ENCODE data around the gene WASF2.
A peak's percentile ranks its signal among the peaks of the same experiment; 100 is the strongest.
"Not testable (repeated sequence)": the region's sequence is repeated elsewhere in the genome, so short reads cannot be mapped to it uniquely, and the experiment has no call there.

Gene WASF2

DNA sequence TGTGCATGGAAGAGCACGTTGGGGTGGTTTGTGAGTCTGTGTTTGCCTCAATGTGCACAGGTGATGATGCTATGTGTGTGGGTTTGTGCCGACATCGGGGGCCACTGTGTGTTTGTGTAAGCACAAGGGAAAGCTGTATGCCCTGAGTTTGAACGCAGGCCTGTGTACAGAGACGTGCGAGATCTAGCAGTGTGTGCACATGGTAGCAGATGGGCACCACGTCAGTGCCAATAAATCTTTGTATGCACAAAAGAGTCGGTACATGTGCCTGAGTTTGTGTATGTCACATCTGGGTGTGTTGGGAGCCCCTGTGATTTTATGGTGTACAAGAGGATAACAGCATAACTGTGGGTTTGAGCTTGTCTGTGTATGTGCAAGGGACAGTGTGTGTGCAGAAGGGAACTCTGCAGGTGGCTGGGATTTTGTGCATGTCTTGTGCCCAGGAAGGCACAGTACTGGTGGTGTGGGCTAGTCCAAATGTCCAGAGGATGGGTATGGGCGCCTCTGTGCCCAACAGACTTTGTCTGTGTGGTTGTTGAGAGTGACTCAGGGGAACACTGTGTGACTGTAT, 32.0 kb upstream of the WASF2 start:
- DNase-seq = no peak

DNA sequence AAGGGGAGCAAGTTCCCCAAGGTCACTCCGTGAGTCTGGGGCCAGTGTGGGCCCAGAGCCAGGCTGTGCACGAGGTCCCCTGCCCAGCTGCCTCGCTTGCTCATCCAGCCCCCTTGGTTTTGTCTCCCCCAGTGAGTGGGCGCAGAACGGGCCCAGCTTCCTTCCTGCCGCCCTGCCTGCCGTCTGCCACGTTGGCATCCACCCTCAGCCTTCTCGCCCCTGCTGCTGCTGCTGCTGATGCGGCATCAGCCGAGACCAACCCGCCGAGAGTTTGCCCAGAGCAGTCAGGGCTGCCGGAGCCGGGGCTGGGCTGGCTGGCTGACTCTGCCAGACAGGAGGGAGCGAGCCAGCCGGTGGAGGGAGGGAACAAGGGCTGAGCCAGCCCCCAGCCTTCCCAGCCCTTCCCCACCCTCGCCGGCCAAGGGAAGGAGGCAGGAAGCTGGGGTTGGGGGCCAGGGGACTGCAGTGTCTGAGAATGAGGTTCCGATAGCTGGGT, 31.4 kb upstream of the WASF2 start:
- DNase-seq = no peak

DNA sequence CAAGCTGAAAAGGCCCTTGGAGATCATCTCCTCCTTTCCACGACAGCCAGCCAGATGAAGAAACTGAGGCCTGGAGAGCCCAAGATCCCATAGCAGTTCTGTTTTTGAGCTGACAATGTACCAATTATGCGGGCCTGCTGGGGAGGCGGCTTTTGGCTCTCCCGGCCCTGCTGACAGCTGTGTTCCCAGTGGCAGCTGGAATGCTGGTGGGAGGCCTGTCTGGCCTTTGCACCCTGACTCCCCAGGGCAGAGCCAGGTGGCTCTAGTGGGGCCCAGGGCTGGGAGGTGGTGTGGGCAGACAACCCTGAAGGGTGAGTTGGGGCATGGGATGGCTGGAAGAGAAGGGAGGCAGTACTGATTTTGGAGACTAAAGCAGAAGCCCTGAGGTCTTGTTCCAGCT, 30.7 kb upstream of the WASF2 start:
- no peak for DNase-seq

DNA sequence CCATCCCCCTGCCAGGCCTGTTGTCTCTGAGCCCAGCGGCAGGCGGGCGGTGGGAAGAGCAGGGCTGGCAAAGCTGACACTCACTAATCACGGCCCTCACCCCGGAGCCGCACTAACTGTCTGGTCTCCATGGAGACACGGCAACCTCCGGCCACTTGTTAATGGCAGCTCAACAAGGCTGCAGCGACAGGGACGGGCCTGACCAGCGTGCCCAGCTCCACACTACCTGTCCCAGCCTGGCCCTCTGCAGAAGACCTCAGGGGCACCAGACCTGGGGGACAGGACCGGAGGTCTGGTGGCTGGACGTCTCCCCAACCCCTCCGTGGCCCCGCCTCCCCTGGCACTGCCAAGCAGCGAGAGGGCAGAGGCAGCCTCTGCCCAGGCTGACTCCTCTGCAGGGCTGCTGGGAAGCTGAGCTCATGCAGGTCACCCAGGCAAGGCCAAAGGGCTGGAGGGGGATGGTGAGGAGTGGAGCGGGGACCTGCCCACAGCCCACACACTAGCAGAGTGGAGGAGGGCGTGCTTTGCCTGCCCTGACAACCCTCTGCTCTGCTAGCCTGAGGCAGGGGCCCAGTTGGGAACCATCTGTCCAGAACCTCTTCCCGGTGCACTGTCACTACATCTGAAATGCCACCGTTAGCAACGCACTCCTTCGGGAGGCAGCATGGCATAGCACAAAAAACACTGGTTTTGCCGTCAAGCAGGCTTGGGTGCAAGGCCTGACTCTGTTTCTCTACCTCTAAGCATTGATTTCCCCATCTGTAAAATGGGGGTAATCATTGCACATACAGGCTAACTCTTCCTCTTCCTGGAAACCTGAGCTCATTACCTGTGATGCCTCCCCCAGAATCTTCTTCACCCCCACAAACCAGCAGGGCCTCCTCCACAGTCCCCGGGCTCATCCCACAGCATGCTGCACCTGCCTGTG, 29.6 kb upstream of the WASF2 start:
- peak; percentile 50 for DNase-seq

DNA sequence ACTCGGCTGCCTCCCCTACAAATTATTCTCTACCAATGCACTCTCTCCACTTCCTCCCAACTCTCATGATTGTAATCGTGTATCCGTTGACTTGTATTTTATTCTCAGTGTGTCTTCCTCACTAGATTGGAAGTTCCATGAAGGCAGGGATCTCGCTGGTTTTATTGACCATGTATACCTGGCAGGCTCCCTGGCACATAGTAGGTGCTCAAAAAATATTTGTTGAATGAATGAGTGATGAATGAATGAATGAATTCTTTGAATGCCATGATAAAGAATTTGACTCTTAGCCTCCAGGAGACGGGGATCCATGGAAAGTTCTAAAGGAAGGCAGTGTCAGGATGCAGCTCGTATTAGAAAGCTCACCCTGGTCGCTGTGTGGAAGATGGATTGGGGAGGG, 28.8 kb upstream of the WASF2 start:
- no peak for DNase-seq

DNA sequence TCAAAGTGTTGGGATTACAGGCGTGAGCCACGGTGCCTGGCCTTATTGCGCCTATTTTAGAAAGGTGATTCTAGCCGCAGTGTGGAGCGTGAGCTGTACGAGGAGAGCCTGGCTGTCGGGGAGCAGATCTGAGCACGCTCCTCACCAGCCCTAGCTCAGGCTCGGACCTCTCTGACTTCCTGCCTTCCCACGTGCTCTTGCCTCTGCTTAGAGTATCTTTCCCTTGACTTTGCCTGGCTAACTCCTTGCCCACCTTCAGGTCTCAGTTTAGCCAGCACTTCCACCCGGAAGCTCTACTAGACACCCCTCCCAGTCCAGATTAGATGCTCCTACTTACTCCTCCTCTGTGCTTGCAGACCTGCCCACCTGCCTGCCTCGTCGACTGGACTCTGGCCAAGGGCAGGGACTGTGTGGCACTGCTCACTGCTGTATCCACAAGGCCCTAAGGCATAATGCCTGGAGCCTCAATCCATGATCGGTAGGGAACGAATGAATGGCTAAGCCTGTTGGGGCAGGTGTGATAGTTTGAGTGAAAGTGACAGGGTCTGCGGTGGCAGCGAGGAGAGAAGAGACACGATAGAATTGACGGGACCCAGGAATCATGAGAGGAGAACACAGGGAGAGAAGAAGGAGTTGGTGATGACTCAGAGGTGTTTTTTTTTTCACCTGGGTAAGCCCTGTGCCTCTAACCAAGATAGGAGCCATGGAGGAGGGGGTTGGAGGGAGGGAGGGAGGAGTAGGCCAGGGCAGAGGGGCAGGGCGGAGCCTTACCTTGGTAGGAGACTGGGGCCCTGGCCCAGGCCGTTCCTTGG, 28.1 kb upstream of the WASF2 start:
- no peak for DNase-seq

DNA sequence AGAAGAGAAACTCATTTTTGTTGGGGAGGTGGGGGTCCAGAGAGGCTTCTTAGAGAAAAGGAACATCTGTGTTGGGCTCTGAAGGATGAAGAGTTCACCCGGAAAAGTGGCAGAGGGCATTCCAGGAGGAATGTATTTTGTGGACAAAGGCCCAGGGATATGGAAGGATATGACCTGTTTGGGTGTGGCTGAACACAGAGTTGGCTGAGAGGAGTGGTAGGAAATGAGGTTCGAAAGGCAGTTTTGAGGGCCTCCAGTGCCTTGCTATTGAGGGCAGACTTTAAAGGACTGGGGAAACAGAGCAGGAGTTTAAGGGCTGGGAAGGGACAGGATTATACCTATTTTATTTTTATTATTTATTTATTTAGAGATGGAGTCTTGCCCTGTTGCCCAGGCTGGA, 27.3 kb upstream of the WASF2 start:
- DNase-seq = no peak

DNA sequence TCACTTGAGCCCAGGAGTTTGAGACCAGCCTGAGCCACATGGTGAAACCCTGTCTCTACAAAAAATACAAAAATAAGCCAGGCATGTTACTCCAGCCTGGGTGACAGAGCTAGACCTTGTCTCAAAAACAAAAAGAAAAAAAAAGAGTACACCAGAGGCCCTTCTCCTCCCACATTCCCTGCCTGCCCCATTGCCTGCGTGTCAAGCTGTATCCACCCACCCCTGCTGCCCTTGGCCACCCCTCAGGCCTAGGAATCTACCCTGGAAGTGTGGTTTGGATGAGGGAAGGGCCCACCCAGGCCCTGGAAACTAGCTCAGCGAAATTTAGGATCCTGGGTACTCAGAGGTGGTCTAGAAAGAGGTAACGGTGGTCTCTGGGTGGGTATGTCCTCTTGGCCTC, 25.7 kb upstream of the WASF2 start:
- DNase-seq = no peak

DNA sequence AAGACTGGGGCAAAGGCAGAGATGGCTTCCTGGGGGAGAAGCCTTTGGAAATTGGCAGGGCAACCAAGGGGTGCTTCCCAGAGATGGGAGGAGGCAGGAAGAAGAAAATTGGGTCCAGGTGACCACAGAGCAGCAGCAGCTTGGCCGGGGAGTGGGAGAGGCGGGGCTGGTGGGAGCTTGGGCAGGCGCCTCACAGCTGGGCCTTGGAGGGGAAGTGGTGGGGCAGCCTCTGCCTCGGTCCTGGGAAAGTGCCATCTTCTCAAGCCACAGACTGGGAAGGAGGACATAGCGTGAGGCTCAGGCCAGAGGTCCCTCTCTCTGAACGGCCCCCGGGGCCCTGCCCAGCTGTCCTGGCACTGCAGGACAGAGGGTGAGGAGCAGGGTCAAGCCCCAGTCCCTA, 24.0 kb upstream of the WASF2 start:
- no peak for DNase-seq

DNA sequence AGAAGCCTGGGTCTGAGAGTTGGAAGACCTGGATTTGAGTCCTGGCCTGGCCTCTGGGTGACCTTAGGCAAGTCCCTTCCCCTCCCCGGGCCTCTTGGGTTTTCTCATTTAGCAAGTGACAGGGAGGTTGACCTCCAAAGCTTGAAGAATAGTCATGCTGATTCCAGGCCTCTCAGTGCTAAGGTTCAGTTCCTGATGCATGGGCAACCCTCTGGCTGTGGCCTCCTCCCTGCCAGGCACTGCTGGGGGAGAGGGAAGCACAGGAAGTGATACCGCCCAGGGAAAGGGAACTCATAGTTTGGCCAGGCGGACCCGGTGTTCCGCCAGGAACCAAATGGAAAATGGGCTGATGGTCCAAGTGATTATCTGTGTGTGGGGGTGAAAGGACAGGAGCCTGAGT, 23.6 kb upstream of the WASF2 start:
- DNase-seq = no peak

DNA sequence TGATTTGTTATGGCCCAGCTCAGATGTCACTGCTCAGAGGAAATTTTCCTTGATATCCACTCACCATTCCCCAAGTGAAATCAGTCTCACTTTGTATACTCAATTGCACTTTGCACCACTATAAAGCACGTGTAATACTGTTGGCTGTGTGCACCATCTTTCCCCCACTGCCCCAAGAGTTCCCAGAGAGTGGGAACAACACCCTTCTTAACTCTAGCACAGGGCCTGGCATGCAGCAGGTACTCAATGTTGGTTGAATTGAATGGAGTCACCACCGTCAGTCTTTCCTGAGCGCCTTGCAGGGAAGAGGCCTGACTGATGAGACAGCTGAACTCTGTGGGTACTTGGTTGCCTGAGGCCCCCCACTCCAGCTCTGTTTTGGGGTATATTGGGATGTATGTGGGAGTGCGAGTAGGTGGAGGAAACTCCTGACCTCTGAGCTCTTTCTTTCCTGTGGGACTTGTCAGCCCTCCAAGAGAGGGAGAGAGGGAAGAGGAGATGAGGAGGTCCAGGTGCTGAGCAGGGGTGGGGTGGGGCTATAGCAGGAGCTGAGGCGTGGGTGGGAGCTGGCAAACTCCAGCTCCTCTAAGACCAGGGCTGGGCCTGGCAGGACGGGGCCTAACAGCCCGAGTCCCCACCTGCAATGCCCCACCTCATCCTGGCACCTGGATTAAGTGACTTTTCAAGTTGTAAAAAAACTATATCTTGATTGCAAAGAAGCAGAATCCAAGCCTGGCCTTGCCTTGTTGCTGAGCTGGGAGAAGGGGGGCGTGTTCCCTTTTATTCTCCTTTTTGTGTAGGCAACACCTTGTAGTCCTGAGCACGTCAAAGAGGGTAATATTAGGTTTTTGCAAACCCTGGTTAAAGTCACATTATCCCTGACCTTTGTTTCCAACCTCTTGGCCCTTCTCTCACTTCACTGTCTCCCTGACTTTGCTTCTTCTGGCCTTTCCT, 19.4 kb upstream of the WASF2 start:
- DNase-seq = no peak

DNA sequence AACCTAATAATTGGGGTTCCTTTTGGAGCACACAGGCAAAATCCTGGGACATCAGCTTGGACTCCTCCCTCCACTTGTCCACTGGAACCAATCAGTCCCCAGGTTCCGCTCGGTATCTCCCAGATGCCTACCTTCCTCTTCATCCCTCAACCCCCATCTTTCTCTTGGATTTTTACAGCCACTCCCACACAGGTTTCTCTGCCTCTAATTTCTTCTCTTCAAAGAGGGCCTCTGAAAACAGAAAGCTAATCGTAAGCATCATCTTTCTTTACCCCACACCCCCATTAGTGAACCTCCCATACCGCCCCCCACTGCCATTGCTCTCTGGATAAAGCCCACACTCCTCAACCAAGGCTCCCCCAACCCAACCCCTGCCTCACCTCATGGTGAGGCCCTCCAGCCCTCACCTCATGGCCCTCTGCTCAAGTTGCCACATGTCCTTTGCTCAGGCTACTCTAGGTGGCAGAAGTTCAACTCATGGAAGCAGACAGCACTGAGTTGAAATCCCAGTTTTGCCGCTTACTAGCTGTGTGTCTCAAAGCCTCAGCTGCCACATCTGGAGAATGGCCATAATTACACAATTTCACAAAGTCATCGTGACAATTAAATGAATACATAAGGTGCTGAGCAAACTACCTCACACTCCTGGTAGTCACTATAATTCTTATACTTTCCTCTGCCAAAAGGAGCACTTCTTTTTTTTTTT, 18.1 kb upstream of the WASF2 start:
- DNase-seq = no peak

DNA sequence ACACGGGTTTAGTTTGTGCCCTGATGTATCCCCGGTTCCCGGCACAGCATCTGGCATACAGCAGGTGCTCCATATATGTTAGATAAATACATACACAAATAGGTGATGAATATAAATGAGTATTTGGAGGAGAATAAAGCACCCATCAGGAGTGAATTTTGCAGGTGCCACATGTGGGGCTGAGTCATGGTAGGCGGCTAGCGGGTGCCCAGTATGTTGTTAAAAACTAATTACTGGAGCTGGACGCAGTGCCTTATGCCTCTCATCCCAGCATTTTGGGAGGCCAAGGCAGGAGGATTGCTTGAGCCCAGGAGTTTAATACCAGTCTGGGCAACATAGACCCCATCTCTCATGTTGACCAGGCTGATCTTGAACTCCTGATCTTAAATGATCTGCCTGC, 16.7 kb upstream of the WASF2 start:
- no peak for DNase-seq

DNA sequence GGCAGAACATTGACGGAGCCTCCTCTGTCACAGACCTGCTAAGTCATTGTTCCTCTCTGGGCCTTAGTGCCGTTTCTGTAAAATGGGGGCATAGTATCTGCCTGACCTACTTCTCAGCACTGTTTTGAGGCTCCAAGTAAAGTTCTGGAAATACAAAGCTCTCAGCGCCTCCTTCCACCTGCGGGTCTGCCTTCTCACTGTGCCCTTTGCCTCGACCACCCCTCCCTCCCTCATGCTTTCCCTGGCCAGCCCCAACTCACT, 15.4 kb upstream of the WASF2 start:
- no peak for DNase-seq

DNA sequence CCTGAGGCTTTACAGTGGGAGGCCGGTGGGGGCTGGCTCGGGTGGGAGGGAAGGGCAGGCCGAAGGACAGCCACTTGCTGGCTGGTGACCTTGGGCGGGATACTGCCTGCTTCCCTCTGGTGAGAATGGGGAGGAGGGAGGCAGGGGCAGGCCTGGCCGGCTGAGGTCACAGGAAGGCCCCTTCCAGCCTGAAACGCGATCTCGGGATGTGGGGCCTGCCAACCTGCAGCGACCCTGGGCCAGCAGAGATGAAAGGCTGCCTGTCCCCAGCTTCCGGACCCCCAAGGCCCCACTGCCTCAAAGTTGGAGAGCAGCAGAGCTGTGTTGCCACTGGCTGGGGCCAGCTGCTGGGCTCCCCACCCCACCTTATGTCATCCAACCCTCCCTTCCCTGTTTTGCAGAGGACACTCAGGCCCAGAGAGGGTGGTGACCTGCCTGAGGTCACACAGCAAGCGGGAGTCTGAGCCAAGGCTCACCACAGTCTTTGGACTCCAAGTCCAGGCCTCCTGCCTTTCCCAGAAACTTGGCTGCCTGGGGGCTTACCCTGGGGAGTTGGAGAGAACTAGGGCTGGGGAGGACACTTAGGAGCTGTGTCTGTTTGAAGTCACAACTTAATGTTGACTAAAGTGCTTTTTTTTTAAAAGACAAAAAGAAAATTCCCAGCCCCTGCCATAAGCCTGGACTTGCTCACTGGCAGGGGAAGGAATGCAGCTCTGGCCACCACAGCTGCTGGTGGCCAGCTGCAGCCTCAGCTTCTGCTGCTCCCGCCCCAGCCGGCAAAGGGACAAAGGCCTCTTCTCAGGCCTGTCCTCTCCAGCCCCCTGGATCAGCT, 14.8 kb upstream of the WASF2 start:
- no peak for DNase-seq

DNA sequence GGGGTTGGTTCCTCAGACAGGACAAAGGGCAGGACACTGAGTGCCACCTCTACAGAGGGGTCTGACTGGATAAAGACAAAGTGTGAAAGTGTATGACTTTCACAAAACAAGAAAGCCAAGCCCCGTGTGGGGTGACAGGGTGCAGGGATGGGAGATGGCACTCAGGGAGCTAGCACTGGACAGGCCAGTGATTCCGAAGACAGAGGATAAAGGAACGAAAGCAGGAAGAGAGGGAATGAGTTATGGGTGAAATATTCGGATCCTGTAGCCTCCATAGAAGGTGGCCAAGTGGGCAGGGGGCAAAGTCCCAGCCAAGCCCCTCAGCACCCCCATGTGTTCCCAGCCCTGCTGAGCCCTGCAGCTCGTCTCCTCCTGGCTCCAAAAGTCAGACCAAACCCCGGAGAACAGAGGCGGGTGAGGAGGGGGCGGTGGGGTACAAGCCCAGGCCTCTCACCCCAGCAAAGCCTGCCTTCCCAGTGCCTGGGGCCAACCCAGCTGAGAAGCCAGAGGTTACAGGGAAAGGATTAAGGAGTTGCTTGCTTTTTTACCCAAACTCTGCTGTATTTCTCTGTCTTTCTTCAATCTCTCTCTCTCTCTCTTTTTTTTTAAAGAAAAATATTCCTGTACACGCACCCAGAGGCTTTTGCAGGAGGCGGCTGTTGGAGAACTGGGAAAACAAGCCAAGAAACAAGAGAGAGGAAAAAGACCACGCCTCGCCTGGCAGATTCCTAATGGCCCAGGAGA, 14.0 kb upstream of the WASF2 start:
- no peak for DNase-seq

DNA sequence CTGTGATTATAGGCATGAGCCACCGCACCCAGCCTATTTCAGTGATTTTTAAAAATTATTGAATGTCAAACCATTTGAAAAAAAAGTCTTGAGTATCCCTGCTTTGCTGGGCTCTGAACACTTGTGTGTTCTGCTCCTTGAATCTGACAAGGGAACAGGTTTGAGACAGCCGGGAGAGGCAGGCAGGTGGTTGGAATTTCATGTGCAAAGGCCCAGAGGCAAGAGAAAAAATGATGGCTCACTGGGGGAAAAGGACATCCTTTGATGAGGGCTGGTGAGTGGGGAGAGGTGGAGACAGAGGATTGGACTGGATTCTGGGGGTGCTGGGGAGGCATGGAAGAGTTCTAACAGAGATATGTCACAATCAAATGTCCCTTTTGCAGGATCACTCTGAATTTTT, 13.1 kb upstream of the WASF2 start:
- DNase-seq = no peak

DNA sequence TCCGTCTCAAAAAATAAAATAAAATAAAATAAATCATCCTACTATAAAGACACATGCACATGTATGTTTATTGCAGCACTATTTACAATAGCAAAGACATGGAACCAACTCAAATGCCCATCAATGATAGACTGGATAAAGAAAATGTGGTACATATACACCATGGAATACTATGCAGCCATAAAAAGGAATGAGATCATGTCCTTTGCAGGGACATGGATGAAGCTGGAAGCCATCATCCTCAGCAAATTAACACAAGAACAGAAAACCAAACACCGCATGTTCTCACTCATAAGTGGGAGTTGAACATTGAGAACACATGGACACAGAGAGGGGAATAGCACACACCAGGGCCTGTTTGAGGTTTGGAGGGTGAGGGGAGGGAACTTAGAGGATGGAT, 11.2 kb upstream of the WASF2 start:
- not testable (repeated sequence) for DNase-seq

DNA sequence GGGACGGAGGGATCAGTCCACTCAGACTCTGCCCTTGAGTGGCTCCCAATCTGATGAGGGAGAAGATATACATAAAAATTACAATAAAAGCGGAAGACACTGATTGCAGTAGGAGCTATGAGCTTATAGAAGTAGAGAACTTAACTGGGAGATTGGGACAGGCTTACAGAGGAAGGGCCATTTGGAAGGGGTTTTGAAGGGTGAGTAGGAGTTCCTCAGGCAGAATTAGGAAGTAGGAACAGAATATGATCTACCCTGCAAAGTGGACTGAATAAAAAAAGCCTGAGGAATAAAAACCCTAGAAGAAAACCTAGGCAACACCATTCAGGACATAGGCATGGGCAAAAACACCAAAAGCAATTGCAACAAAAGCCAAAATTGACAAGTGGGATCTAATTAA, 9.2 kb upstream of the WASF2 start:
- DNase-seq = no peak

DNA sequence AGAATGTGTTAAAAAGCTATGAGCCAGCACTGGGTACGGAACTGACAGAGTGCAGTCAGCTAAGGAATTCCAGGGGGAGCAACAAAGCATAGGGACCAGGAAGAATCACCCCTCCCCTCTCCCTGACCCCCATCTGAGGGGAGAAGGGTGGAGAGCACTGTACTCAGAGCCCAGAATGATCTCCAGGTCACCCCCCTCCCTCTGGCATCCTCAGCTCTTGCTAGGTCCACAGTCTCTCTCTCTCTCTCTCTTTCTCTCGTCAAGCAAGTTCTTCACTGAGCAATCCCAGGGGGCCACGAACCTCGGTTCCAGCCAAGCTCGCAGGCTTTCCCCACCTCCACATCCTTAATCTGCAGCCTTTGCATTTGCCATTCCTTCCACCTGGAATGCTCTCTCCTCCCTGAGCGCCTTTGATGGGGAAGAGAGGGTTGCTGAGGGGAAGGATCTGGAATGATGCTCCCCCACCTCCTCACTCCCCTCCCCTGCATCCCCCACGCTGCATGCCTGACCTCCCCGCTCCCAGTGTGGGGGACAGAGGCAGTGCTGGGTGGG, 6.7 kb upstream of the WASF2 start:
- DNase-seq = no peak
